Right lung (tissue), 10 donors: Measurements from ENCODE around the gene TNK2. TPM values are rescaled to one million over a fixed set of nuclear protein-coding genes. Genes with fewer than 3 reads are reported as not detected.
"Not testable (repeated sequence)": the region's sequence is repeated elsewhere in the genome, so short reads cannot be mapped to it uniquely, and the experiment has no call there.

Experiments used
- DNase-seq, 2 donors: peaks; one replicate each; pipeline ENCODE4 v3.0.0-alpha.2; 2013
- long read RNA-seq, 8 donors: transcript quantifications; one replicate each; lab custom pipeline, GENCODE V29; 2026
- polyA plus RNA-seq, 5 donors: library from polyadenylated mRNA; unstranded; fragments of 120-200 nt; gene quantifications; one replicate each; pipeline versions ENCODE4 v1.2.1 to v1.2.3, GENCODE V29; 2013; ENCODE audit warnings: inconsistent platforms in 1 of 5, low replicate concordance in 1 of 5; ENCODE audit not compliant: insufficient read length in 5 of 5, insufficient read depth in 1 of 5

The TNK2 gene
- polyA plus RNA-seq: 10 to 100 TPM; 37.4 to 81.9 (median 63.4) TPM
- long read RNA-seq, donor 1, transcript TNK2-205 (4 exons, 3,377 nt): major isoform, 9 of 9 reads
- long read RNA-seq, donor 1, partial matches to known transcripts: 0 of 9 reads
- long read RNA-seq, donor 1, other reads (novel, unspliced or antisense): 0 of 9 reads
- long read RNA-seq, donor 2, partial matches to known transcripts: 13 of 17 reads
- long read RNA-seq, donor 2, other reads (novel, unspliced or antisense): 0 of 17 reads
- long read RNA-seq, donor 3, partial matches to known transcripts: 0 of 4 reads
- long read RNA-seq, donor 3, other reads (novel, unspliced or antisense): 0 of 4 reads
- long read RNA-seq, donor 4, partial matches to known transcripts: 5 of 5 reads
- long read RNA-seq, donor 4, other reads (novel, unspliced or antisense): 0 of 5 reads
- long read RNA-seq, donor 5, transcript TNK2-205 (4 exons, 3,377 nt): major isoform, 6 of 6 reads
- long read RNA-seq, donor 5, partial matches to known transcripts: 0 of 6 reads
- long read RNA-seq, donor 5, other reads (novel, unspliced or antisense): 0 of 6 reads
- long read RNA-seq, donor 6, transcript TNK2-205 (4 exons, 3,377 nt): major isoform, 5 of 5 reads
- long read RNA-seq, donor 6, partial matches to known transcripts: 0 of 5 reads
- long read RNA-seq, donor 6, other reads (novel, unspliced or antisense): 0 of 5 reads
- long read RNA-seq, donor 7, partial matches to known transcripts: 0 of 2 reads
- long read RNA-seq, donor 7, other reads (novel, unspliced or antisense): 0 of 2 reads
- long read RNA-seq, donor 8, partial matches to known transcripts: 0 of 1 reads
- long read RNA-seq, donor 8, other reads (novel, unspliced or antisense): 0 of 1 reads

GRCh38 chr3:195907934-195908693 lies at the start of gene TNK2:
Gene TNK2 (minus strand): TSS chr3:195908551. CDS start chr3:195888588, 19,963 bp downstream.
- DNase-seq: no peak

GRCh38 chr3:195956577-195956976 lies 48.2 kb upstream of the TNK2 start:
- DNase-seq: no peak

- DNase-seq: not testable (repeated sequence)
These were observed 47.1 kb upstream of the TNK2 start for GRCh38 chr3:195955416-195955841.

GRCh38 chr3:195954752-195955119 lies 46.4 kb upstream of the TNK2 start:
- DNase-seq: not testable (repeated sequence)

GRCh38 chr3:195954052-195954751 lies 45.9 kb upstream of the TNK2 start:
- peak; percentile 19 to 49 for DNase-seq

GRCh38 chr3:195952590-195952989 lies 44.2 kb upstream of the TNK2 start:
- not testable (repeated sequence) for DNase-seq

GRCh38 chr3:195951443-195952177 lies 43.3 kb upstream of the TNK2 start:
- not testable (repeated sequence) for DNase-seq

GRCh38 chr3:195950731-195951130 lies 42.4 kb upstream of the TNK2 start:
- not testable (repeated sequence) for DNase-seq

- DNase-seq: not testable (repeated sequence)
These were observed 41.8 kb upstream of the TNK2 start for GRCh38 chr3:195950164-195950563.

- not testable (repeated sequence) for DNase-seq
These were observed 38.8 kb upstream of the TNK2 start for GRCh38 chr3:195946910-195947699.

GRCh38 chr3:195941265-195941815 lies 33.0 kb upstream of the TNK2 start:
- not testable (repeated sequence) for DNase-seq

- not testable (repeated sequence) for DNase-seq
These were observed 32.5 kb upstream of the TNK2 start for GRCh38 chr3:195940806-195941205.

GRCh38 chr3:195939526-195940470 lies 31.4 kb upstream of the TNK2 start:
- not testable (repeated sequence) for DNase-seq

GRCh38 chr3:195933044-195933430 lies 24.7 kb upstream of the TNK2 start:
- DNase-seq: not testable (repeated sequence)

GRCh38 chr3:195932418-195933043 lies 24.2 kb upstream of the TNK2 start:
- no peak for DNase-seq

- no peak for DNase-seq
These were observed 23.4 kb upstream of the TNK2 start for GRCh38 chr3:195931582-195932273.

GRCh38 chr3:195929452-195929851 lies 21.1 kb upstream of the TNK2 start:
- no peak for DNase-seq
